Activated CD4-positive, CD25-positive, alpha-beta regulatory T cell treated with anti-CD3 and anti-CD28 coated beads, Interleukin-2, amount 50 U/mL, for 16 hours (primary cell): ENCODE measurements around the gene ZNRF3.

Experiments
- DNase-seq: peaks from one replicate; pipeline ENCODE4 v3.0.0-alpha.2; 2020; ENCODE audit warnings: low read depth, low spot score

Gene ZNRF3

GRCh38 chr22:29088809-29089208 is 205.4 kb downstream of the ZNRF3 start:
- DNase-seq: no peak

GRCh38 chr22:29089507-29089906 is 206.1 kb downstream of the ZNRF3 start:
- no peak for DNase-seq

GRCh38 chr22:29090039-29090438 is 206.7 kb downstream of the ZNRF3 start:
- no peak for DNase-seq

GRCh38 chr22:29092243-29092642 is 208.9 kb downstream of the ZNRF3 start:
- DNase-seq: no peak

- DNase-seq: no peak
Measured at GRCh38 chr22:29093030-29093429, 209.7 kb downstream of the ZNRF3 start.

- no peak for DNase-seq
Measured at GRCh38 chr22:29093501-29094300, 210.3 kb downstream of the ZNRF3 start.

GRCh38 chr22:29095459-29095858 is 212.1 kb downstream of the ZNRF3 start:
- no peak for DNase-seq

GRCh38 chr22:29096736-29097669 is 213.6 kb downstream of the ZNRF3 start:
- DNase-seq: no peak

GRCh38 chr22:29098296-29098695 is 214.9 kb downstream of the ZNRF3 start:
- DNase-seq: no peak

GRCh38 chr22:29102300-29102699 is 218.9 kb downstream of the ZNRF3 start:
- DNase-seq: no peak

GRCh38 chr22:29103121-29103520 is 219.7 kb downstream of the ZNRF3 start:
- DNase-seq: no peak

GRCh38 chr22:29105468-29105867 is 222.1 kb downstream of the ZNRF3 start:
- no peak for DNase-seq

GRCh38 chr22:29106839-29107238 is 223.5 kb downstream of the ZNRF3 start:
- DNase-seq: no peak
